Omental fat pad (tissue), 4 donors: Measurements from ENCODE around the gene FLACC1. TPM values are rescaled to one million over a fixed set of nuclear protein-coding genes. Genes with fewer than 3 reads are reported as not detected.

Experiments used
- ATAC-seq: fragments of 150-250 bp; one replicate; pipeline ENCODE4 v1.9.1; 2016; ENCODE audit warnings: mild to moderate bottlenecking, moderate library complexity; ENCODE audit not compliant: low FRiP score
- DNase-seq: peaks from one replicate; pipeline ENCODE4 v3.0.0-alpha.2; 2019; ENCODE audit warnings: low spot score
- total RNA-seq, 4 donors: library from RNA; depleted of rRNA; stranded (reverse); fragments of >200 nt; gene quantifications; one replicate each; pipeline ENCODE4 v1.1.0, GENCODE V29; 2016
- TF ChIP-seq, protein P1 (sequence below), 3 donors: fragments of 450-650 bp; IDR thresholded peaks; one replicate each; pipeline ENCODE4 v1.5.1; 2016 to 2017; ENCODE audit warnings: antibody characterized with exemption in 3 of 3, mild to moderate bottlenecking in 3 of 3, moderate library complexity in 2 of 3

FLACC1 gene
- total RNA-seq, 4 donors from 2014 or later, result 1.6 to 3.2 (median 1.9) TPM

DNA sequence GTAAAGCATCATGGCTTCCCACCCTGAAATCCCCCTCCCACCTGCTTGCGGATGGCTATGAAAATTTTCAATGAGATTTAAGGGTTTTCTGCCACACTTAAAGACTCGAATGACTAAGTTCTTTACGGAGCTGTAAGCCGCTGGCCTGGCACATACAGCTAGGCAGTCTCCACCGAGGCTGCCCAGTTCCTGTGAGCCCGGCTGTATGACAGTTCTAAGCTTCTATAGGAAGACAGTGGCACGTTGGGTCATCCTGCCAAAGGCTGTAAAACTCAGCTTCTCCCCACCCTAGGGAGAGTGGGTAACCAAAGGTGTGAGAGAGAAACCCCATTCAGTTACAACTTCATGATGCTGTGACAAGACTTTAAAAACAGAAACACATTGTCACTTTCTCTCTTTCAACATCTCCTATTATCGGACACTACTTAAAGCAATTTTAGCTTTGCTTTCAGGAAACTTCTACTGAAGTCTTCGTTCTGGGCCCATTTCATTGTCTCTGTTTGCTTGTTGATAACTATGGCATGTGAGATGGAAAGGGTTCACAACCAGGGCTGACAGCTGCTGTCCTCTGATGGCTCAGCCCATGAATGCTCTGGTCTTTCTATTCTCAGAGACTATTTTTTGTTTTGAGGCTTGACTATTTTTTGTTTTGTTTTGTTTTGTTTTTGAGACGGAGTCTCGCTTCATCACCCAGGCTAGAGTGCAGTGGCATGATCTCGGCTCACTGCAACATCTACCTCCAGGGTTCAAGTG is 89.7 kb downstream of the FLACC1 start:
- TF ChIP-seq, protein P1, sequence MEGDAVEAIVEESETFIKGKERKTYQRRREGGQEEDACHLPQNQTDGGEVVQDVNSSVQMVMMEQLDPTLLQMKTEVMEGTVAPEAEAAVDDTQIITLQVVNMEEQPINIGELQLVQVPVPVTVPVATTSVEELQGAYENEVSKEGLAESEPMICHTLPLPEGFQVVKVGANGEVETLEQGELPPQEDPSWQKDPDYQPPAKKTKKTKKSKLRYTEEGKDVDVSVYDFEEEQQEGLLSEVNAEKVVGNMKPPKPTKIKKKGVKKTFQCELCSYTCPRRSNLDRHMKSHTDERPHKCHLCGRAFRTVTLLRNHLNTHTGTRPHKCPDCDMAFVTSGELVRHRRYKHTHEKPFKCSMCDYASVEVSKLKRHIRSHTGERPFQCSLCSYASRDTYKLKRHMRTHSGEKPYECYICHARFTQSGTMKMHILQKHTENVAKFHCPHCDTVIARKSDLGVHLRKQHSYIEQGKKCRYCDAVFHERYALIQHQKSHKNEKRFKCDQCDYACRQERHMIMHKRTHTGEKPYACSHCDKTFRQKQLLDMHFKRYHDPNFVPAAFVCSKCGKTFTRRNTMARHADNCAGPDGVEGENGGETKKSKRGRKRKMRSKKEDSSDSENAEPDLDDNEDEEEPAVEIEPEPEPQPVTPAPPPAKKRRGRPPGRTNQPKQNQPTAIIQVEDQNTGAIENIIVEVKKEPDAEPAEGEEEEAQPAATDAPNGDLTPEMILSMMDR (IDR thresholded peaks at IDR 0.05), result no peak
- ATAC-seq (no peak), DNase-seq (no peak)

DNA sequence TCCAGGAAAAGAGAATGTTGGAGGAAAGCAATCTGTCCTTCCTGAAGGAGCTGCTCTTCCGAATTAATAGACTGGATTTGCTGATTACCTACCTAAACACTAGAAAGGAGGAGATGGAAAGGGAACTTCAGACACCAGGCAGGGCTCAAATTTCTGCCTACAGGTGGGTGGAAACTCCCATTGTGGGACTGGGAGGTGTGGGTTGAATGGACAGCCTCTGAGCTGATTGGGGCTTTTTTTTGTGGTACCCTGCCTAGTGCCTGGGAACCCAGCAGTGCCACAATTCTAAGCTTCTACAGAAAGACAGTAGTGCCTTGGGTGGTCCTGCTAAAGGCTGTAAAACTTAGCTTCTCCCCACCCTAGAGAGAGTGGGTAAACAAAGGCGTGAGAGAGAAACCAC is 90.5 kb downstream of the FLACC1 start:
- ATAC-seq, result no peak
- DNase-seq, result no peak
- TF ChIP-seq, protein P1 (IDR thresholded peaks at IDR 0.05), result no peak

DNA sequence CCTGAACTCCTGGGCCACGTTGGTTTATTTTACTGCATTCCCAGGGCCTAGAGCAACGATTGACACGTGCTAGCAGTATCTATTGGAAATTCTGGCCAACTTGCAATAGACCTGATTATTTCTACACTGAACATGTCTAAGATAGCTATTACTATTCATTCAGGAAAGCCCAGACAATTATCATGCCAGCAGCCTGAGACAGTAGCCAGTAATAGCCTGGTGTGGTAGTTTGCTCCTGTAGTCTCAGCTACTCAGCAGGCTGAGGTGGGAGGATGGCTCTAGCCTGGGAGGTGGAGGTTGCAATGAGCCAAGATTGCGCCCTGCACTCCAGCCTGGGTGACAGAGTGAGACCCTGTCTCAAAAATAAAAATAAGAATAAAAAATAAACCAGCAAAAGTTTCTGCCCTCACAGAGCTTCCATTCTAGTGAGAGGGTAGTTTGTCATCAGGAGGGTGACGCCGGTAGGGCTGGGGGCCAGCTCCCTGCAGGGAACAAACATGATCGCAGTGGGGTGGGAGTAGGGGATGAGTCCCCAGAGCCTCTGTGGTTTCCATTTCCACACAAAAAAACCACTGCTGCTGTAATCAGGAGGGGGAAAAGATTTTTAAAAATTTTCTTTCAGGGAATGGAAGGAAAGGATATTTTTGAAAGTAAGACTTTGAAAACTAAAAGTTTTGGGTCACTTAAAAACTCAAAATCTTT is 92.5 kb downstream of the FLACC1 start:
- DNase-seq (no peak), ATAC-seq (no peak)
- TF ChIP-seq, protein P1 (IDR thresholded peaks at IDR 0.05), result no peak

DNA sequence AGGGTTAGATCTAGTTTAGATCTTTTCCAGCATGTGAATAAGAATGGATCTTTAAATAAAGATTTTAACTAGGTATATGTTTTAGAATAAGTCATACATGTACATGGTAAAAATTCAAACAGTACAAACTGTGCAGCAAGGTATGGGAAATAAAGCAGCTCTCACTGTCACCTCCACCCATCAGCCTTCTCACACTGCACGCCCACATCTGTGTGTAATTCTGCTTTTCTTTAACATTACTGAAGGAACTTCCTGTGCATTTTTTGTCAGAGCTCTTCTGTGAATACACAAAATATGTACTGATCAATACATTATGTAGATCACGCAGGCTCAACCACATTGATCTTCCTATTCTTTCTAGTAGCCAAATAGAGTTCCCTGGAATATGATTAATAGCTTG is 93.4 kb downstream of the FLACC1 start:
- TF ChIP-seq, protein P1 (IDR thresholded peaks at IDR 0.05), result no peak
- ATAC-seq, result no peak

DNA sequence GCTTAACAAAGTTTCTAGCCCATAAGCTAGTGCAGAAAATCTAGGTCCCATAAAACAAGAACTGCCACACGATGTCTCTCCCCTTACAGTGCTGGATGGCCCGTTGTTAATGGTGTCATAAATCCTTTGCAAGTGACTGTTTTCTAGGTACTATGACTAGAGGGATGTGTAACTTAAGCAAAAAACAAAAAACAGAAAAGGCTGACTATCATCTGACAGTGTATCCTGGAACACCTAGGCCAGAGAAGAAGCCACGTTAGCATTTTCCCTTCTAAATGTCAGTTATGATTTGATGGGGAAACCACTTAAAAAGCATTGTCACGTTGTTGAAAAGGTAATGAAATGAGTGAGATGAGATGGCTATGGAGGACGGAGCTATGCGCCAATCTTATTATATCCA is 94.4 kb downstream of the FLACC1 start:
- no peak for DNase-seq

More for the DNA sequence above, 93.4 kb downstream of the FLACC1 start:
- DNase-seq, result no peak

DNA sequence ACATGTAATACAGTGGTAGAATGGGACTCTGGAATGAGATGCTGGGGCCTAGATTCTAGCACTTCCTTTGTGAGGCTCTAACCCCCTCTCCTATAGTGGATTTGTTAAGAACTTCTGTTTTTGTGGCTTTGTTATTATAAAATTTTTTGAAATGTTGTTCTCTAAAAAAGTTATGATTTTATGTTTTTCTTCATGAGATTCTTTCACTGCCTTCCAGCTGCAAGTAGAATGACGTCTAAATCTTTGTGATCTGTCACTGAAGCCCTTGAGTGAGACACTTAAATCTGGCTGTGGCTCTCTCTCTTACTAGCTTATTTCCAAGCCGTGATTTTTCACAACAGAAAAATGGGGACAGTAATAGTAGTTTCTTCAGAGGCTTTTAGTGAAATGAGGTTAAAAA is 95.2 kb downstream of the FLACC1 start:
- TF ChIP-seq, protein P1 (IDR thresholded peaks at IDR 0.05), result no peak
- DNase-seq, result no peak
- ATAC-seq, result no peak

More for the DNA sequence above, 94.4 kb downstream of the FLACC1 start:
- TF ChIP-seq, protein P1 (IDR thresholded peaks at IDR 0.05), result no peak
- ATAC-seq, result no peak
